Measurements from ENCODE around the gene PHETA1. TPM values are rescaled to one million over a fixed set of nuclear protein-coding genes. Genes with fewer than 3 reads are reported as not detected.

Gene PHETA1
- total RNA-seq (2014; rRNA removed; shearing (Covaris generic)), result 5.2 and 10.5 TPM in 2 replicates

DNA sequence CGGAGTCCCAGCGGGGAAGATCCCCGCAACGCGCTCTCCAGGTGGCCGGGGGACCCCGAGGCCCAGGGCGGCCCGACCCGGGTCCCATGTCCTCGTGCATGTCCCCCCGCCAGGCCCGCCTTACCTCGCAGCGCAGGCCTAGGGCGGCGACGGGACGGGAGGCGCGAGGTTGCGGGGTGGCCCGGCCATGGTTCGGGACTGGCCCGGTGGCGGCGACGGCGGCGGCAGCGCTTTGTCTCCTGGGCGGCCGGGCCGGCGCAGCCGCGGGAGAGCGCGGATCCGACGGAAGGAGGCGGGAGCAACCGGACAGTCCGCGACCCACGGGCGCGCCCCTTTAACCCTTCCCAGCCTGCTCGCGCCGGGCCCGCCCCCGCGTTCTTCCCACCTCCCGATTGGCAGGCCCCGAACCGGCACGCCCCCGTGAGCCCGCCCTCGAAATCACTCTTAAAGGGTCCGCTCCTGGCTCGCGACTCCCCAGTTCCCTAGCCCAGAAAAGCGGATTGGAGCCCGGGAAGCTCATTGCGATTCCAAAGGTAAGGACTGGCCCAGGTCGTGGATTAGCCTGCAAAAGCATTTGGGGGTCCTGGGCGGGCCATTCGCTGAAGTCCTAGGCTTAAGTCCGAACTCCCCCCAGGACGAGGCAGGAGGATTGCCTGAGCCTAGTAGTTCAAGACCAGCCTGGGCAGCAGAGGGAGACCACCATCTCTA lies at the start of gene PHETA1:
Gene PHETA1 (minus strand): TSS at position 308 of the 708 bp plus-strand sequence. CDS start 5,668 bp downstream, outside the sequence.

GRCh38 chr12:111405859-111406473 lies 37.1 kb upstream of the PHETA1 start, which contains the start of gene SH2B3:
Gene SH2B3, plus strand, starts transcription at chr12:111405923. Its CDS starts 12,223 bp downstream, at chr12:111418146.

Small RNA genes lying within 50 kb of the gene (small RNA-seq; reads per million reads assigned to genes)
- gene RNA5SP373, result not detected

Other genes starting within 250 kb of the PHETA1 start
- gene SH2B3, start 36.8 kb upstream of the PHETA1 start, total RNA-seq (2014; rRNA removed; shearing (Covaris generic)), result 109 and 113 TPM in 2 replicates
- 20.0 and 32.9 TPM in 2 replicates for gene ATXN2, start 230.2 kb upstream of the PHETA1 start, total RNA-seq (2014; rRNA removed; shearing (Covaris generic))

All from A375 (cell line).